Common myeloid progenitor, CD34-positive (primary cell): ENCODE results near the gene SDHAF2.
"Not testable (repeated sequence)": the region's sequence is repeated elsewhere in the genome, so short reads cannot be mapped to it uniquely, and the experiment has no call there.

Experiments used
- CTCF ChIA-PET: fragments of 350-600 bp; sonication (Branson Sonifier 250); formaldehyde crosslinking; loops from one replicate; lab custom pipeline; 2021; ENCODE audit warnings: antibody characterized with exemption; lab: Charles Lee
- POLR2A ChIA-PET: fragments of 350-600 bp; sonication (Branson Sonifier 250); formaldehyde crosslinking; loops from one replicate; lab custom pipeline; 2021; ENCODE audit warnings: antibody characterized with exemption; lab: Charles Lee
- DNase-seq, 3 donors: peaks; one replicate each; pipeline versions ENCODE4 v3.0.0 to v3.0.0-alpha.2; 2013
- H3K27ac ChIP-seq, 2 experiments: 1 replicate in 1 of 2; 2 replicates in 1 of 2; pipeline ENCODE4 v1.7.0; 2013; ENCODE audit warnings: inconsistent platforms in 2 of 2, low read length in 2 of 2, mild to moderate bottlenecking in 2 of 2, low read depth in 1 of 2, moderate library complexity in 1 of 2; ENCODE audit not compliant: severe bottlenecking in 2 of 2, insufficient read depth in 1 of 2, poor library complexity in 1 of 2
- H3K27me3 ChIP-seq, 5 experiments: replicated peaks in 2 of 5; 1 replicate in 3 of 5; 2 replicates in 2 of 5; pipeline versions ENCODE4 v1.6.1 to v1.7.0; 2013; ENCODE audit warnings: low read length in 4 of 5, mild to moderate bottlenecking in 2 of 5, moderate library complexity in 2 of 5, inconsistent platforms in 1 of 5; ENCODE audit not compliant: insufficient read depth in 5 of 5, control insufficient read depth in 4 of 5
- H3K36me3 ChIP-seq, 4 experiments: 1 replicate in 2 of 4; 2 replicates in 2 of 4; pipeline versions ENCODE4 v1.6.1 to v1.7.0; 2013; ENCODE audit warnings: low read length in 3 of 4, control low read depth in 1 of 4, mild to moderate bottlenecking in 1 of 4; ENCODE audit not compliant: control insufficient read depth in 4 of 4, insufficient read depth in 4 of 4
- H3K4me1 ChIP-seq, 4 experiments: 1 replicate in 3 of 4; 2 replicates in 1 of 4; pipeline versions ENCODE4 v1.6.1 to v1.7.1; 2013; ENCODE audit warnings: low read length in 3 of 4, mild to moderate bottlenecking in 3 of 4, control low read depth in 1 of 4, inconsistent platforms in 1 of 4, moderate library complexity in 1 of 4; ENCODE audit not compliant: control insufficient read depth in 4 of 4, insufficient read depth in 4 of 4; ENCODE audit errors: control extremely low read depth in 1 of 4
- H3K4me3 ChIP-seq, 7 experiments: 1 replicate in 4 of 7; 2 replicates in 3 of 7; pipeline versions ENCODE4 v1.5.1 to v1.7.0; 2013; ENCODE audit warnings: mild to moderate bottlenecking in 7 of 7, low read length in 6 of 7, moderate library complexity in 6 of 7, inconsistent platforms in 2 of 7, low read depth in 2 of 7, control low read depth in 1 of 7; ENCODE audit not compliant: insufficient read depth in 4 of 7, control insufficient read depth in 1 of 7; ENCODE audit errors: extremely low read depth in 1 of 7
- H3K9me3 ChIP-seq, 5 experiments: 1 replicate in 4 of 5; 2 replicates in 1 of 5; pipeline versions ENCODE4 v1.6.1 to v1.7.1; 2013; ENCODE audit warnings: low read length in 4 of 5, mild to moderate bottlenecking in 2 of 5, inconsistent platforms in 1 of 5, low read depth in 1 of 5, moderate library complexity in 1 of 5; ENCODE audit not compliant: control insufficient read depth in 4 of 5, insufficient read depth in 2 of 5; ENCODE audit errors: control extremely low read depth in 1 of 5
- WGBS: methylation state at CpG from one replicate; pipeline ENCODE4 v1.1.5; 2013; ENCODE audit not compliant: insufficient coverage; 5-methylcytosine and 5-hydroxymethylcytosine counted together

Gene SDHAF2

DNA sequence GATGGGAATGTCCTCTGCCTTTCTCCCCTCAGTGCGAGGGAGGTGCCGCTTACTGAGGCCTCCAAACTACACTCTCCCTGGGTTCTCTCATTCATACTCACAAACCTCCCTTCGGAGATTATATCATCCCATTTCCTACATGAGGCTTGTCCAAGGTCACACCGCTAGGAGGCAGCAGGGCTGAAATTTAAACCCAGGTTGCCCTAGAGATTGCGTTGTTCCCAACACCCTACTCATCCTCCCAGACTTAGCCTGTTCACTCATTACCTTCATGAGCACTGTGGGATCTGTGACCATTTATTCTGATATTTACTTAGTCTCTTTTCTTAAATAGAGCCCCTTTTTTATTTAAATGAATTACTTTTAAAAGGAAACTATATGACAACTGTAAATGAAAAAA, 31.1 kb downstream of the SDHAF2 start:
- Histone ChIP-seq H3K4me3 (no peak overlapping the region), H3K36me3 (peaks cover 0 to 8% (median 4%) of the 10 kb centered on the region in 4 experiments), H3K4me1 (no peaks in the 10 kb centered on the region), H3K27me3 (no peaks in the 10 kb centered on the region), H3K9me3 (no peaks in the 10 kb centered on the region), H3K27ac (no peak overlapping the region)
- WGBS, result 100% methylated on average over 4 of the region's 5 CpGs
- DNase-seq, result no peak
- POLR2A ChIA-PET, result no interaction called here
- CTCF ChIA-PET, result interaction anchor here (1.2 to 1.7 kb wide), 2 partner anchors 56 to 60 kb away, joined by 4 read pairs; no protein-coding TSS in a partner anchor

- H3K27ac ChIP-seq, H3K4me3 ChIP-seq, H3K36me3 ChIP-seq, H3K9me3 ChIP-seq, POLR2A ChIA-PET, H3K4me1 ChIP-seq, H3K27me3 ChIP-seq, DNase-seq: not testable (repeated sequence)
- WGBS, result 90% methylated on average over 6 of the region's 6 CpGs
- CTCF ChIA-PET, result interaction anchor here (2.2 to 29.0 kb wide), 2 partner anchors 15 to 49 kb away, joined by 6 to 453 read pairs; partner anchors contain the start of gene LRRC10B
These were observed 37.7 kb downstream of the SDHAF2 start for GRCh38 chr11:61467602-61468001.

DNA sequence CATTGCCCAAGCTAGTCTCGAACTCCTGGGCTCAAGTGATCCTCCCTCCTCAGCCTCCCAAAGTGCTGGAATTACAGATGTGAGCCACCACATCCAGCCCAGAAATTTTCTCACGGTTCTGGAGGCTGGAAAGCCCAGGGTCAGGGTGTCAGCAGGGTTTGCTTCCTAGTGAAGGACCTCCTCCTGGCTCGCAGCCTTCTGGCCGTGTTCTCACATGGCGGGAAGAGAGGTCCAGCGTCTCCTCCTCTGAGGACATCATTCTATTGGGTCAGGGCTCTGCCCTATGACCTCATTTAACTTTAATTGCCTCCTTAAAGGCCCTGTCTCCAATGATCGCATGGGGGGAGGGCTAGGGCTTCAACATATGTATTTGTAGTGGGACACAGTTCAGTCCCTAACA, 38.1 kb downstream of the SDHAF2 start:
- Histone ChIP-seq H3K4me3 (no peak overlapping the region), H3K36me3 (peaks cover 0 to 10% (median 6%) of the 10 kb centered on the region in 4 experiments), H3K27ac (no peak overlapping the region), H3K9me3 (no peaks in the 10 kb centered on the region), H3K27me3 (no peaks in the 10 kb centered on the region), H3K4me1 (no peaks in the 10 kb centered on the region)
- CTCF ChIA-PET, result interaction anchor here (1.5 to 29.0 kb wide), 3 partner anchors 11 to 49 kb away, joined by 4 to 453 read pairs (median 6); partner anchors contain the start of gene LRRC10B
- POLR2A ChIA-PET, result no interaction called here
- DNase-seq, result no peak
- WGBS, result 98% methylated on average over 5 of the region's 7 CpGs

DNA sequence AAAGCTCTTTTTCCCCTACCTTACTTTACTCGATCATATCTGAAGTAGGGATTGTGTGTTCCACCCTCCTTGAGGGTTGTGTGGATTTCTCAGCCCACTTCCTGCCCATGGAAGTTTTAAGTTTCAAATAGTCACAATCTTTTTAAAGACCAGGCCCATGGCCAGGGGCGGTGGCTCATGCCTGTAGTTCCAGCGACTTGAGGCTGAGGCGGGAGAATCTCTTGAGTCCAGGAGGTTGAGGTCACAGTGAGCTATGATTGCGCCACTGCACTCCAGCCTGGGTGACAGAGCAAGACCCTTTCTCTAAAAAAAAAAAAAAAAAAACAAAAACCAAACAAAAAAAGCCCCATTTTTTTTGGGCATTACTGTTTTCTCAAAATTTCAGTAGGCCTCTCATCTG, 42.4 kb downstream of the SDHAF2 start:
- CTCF ChIA-PET, result interaction anchor here (1.8 to 29.0 kb wide), 2 partner anchors 9 to 45 kb away, joined by 9 to 453 read pairs; partner anchors contain the start of gene LRRC10B
- Histone ChIP-seq H3K4me3 (no peak overlapping the region), H3K27ac (no peak overlapping the region), H3K9me3 (no peaks in the 10 kb centered on the region), H3K4me1 (no peaks in the 10 kb centered on the region), H3K27me3 (no peaks in the 10 kb centered on the region), H3K36me3 (peaks cover 0 to 13% (median 12%) of the 10 kb centered on the region in 4 experiments)
- DNase-seq, result no peak
- WGBS, result 96% methylated on average over 5 of the region's 5 CpGs
- POLR2A ChIA-PET, result no interaction called here

- ChIA-PET CTCF (interaction anchor here (1.0 to 29.0 kb wide), 3 partner anchors 9 to 57 kb away, joined by 3 to 453 read pairs (median 9); partner anchors contain the start of gene LRRC10B), POLR2A (no interaction called here)
- Histone ChIP-seq H3K4me3 (no peak overlapping the region), H3K4me1 (peaks cover 0 to 2% (median 0%) of the 10 kb centered on the region in 4 experiments), H3K9me3 (no peaks in the 10 kb centered on the region), H3K27me3 (no peaks in the 10 kb centered on the region), H3K27ac (no peak overlapping the region), H3K36me3 (peaks cover 0 to 13% (median 11%) of the 10 kb centered on the region in 4 experiments)
- no peak for DNase-seq
- WGBS, result 99% methylated on average over 5 of the region's 5 CpGs
These were observed 42.9 kb downstream of the SDHAF2 start for GRCh38 chr11:61472868-61473267.

GRCh38 chr11:61473370-61474012, 43.6 kb downstream of the SDHAF2 start:
- Histone ChIP-seq H3K27me3 (no peaks in the 10 kb centered on the region), H3K9me3 (no peaks in the 10 kb centered on the region), H3K4me3 (no peak overlapping the region), H3K4me1 (peaks cover 0 to 2% (median 0%) of the 10 kb centered on the region in 4 experiments), H3K36me3 (peaks cover 0 to 12% (median 9%) of the 10 kb centered on the region in 4 experiments), H3K27ac (no peak overlapping the region)
- no CpG with 5 or more reads among the region's 3 CpGs for WGBS
- ChIA-PET CTCF (interaction anchor here (1.0 to 29.0 kb wide), 3 partner anchors 8 to 57 kb away, joined by 3 to 453 read pairs (median 9); partner anchors contain the start of gene LRRC10B), POLR2A (no interaction called here)
- DNase-seq, result no peak
